Measurements from ENCODE around the gene PBX1. TPM values are rescaled to one million over a fixed set of nuclear protein-coding genes. Genes with fewer than 3 reads are reported as not detected.

The PBX1 gene
- polyA plus RNA-seq, 3 donors: 0.07 TPM; not detected in 2

GRCh38 chr1:164843743-164844500, 284.9 kb downstream of the PBX1 start:
- Mint-ChIP-seq H3K27me3 (ENCODE audit: low read depth in 3 of 3) (peaks cover 0 to 3% (median 0%) of the 10 kb centered on the region in 3 donors), H3K27ac (no peak overlapping the region), H3K9me3 (peaks cover 0 to 5% (median 3%) of the 10 kb centered on the region in 7 donors), H3K4me1 (no peaks in the 10 kb centered on the region), H3K36me3 (no peaks in the 10 kb centered on the region), H3K4me3 (no peak overlapping the region)
- DNase-seq: no peak
- no peak overlapping the region for H3K4me2 ChIP-seq (replicated peaks; ENCODE audit: extremely low read depth, low read length, poor library complexity, severe bottlenecking)
- WGBS (ENCODE audit: insufficient coverage): 100% methylated on average over 1 of the region's 3 CpGs
- no peak for TF ChIP-seq CTCF (IDR thresholded peaks at IDR 0.05)
- no peaks in the 10 kb centered on the region for H3K36me3 ChIP-seq (replicated peaks in 1 of 2; ENCODE audit: control insufficient read depth in 1 of 2, insufficient read depth in 2 of 2, low read length in 2 of 2)
- H3K4me1 ChIP-seq (ENCODE audit: control insufficient read depth in 1 of 2, insufficient read depth in 2 of 2, low read length in 2 of 2): no peaks in the 10 kb centered on the region
- H3K9me3 ChIP-seq (replicated peaks in 1 of 2; ENCODE audit: control insufficient read depth in 1 of 2, insufficient read depth in 1 of 2, low read length in 2 of 2): no peaks in the 10 kb centered on the region
- H3K4me3 ChIP-seq (replicated peaks in 1 of 3; ENCODE audit: low read depth in 2 of 3, low read length in 3 of 3): no peak overlapping the region
- no peaks in the 10 kb centered on the region for H4K20me1 ChIP-seq (ENCODE audit: insufficient read depth, low read length)
- no peak overlapping the region for H3K27ac ChIP-seq (ENCODE audit: low read depth in 1 of 2, low read length in 2 of 2)
- no peak overlapping the region for H2AFZ ChIP-seq (ENCODE audit: insufficient read depth, low read depth, low read length, poor library complexity, severe bottlenecking)
- no peak overlapping the region for H3K9ac ChIP-seq (ENCODE audit: insufficient read depth, low read length, poor library complexity, severe bottlenecking)
- intact Hi-C loops (cut with micrococcal nuclease): no loop called here
- no peaks in the 10 kb centered on the region for H3K27me3 ChIP-seq (ENCODE audit: control insufficient read depth in 2 of 2, insufficient read depth in 2 of 2, low read length in 2 of 2)
- H3K79me2 ChIP-seq (ENCODE audit: insufficient read depth, low read length): no peaks in the 10 kb centered on the region

GRCh38 chr1:164846731-164847691, 288.0 kb downstream of the PBX1 start:
- no peak for DNase-seq
- H3K27ac ChIP-seq (ENCODE audit: low read depth in 1 of 2, low read length in 2 of 2): no peak overlapping the region
- no peaks in the 10 kb centered on the region for H3K36me3 ChIP-seq (replicated peaks in 1 of 2; ENCODE audit: control insufficient read depth in 1 of 2, insufficient read depth in 2 of 2, low read length in 2 of 2)
- peaks cover 0 to 1% (median 0%) of the 10 kb centered on the region in 3 donors for H3K27me3 Mint-ChIP-seq (ENCODE audit: low read depth in 3 of 3)
- no peak overlapping the region for H2AFZ ChIP-seq (ENCODE audit: insufficient read depth, low read depth, low read length, poor library complexity, severe bottlenecking)
- H3K27ac Mint-ChIP-seq: no peak overlapping the region
- WGBS (ENCODE audit: insufficient coverage): 96% methylated on average over 3 of the region's 13 CpGs
- H3K4me3 ChIP-seq (replicated peaks in 1 of 3; ENCODE audit: low read depth in 2 of 3, low read length in 3 of 3): no peak overlapping the region
- H3K27me3 ChIP-seq (ENCODE audit: control insufficient read depth in 2 of 2, insufficient read depth in 2 of 2, low read length in 2 of 2): no peaks in the 10 kb centered on the region
- H3K4me2 ChIP-seq (replicated peaks; ENCODE audit: extremely low read depth, low read length, poor library complexity, severe bottlenecking): no peak overlapping the region
- H3K9ac ChIP-seq (ENCODE audit: insufficient read depth, low read length, poor library complexity, severe bottlenecking): no peak overlapping the region
- H3K79me2 ChIP-seq (ENCODE audit: insufficient read depth, low read length): no peaks in the 10 kb centered on the region
- H3K4me3 Mint-ChIP-seq: no peak overlapping the region
- peaks cover 0 to 7% (median 0%) of the 10 kb centered on the region in 7 donors for H3K9me3 Mint-ChIP-seq
- no peaks in the 10 kb centered on the region for H4K20me1 ChIP-seq (ENCODE audit: insufficient read depth, low read length)
- H3K4me1 ChIP-seq (ENCODE audit: control insufficient read depth in 1 of 2, insufficient read depth in 2 of 2, low read length in 2 of 2): no peaks in the 10 kb centered on the region
- intact Hi-C loops (cut with micrococcal nuclease): no loop called here
- H3K4me1 Mint-ChIP-seq: no peaks in the 10 kb centered on the region
- no peak for TF ChIP-seq CTCF (IDR thresholded peaks at IDR 0.05)
- no peaks in the 10 kb centered on the region for H3K36me3 Mint-ChIP-seq
- no peaks in the 10 kb centered on the region for H3K9me3 ChIP-seq (replicated peaks in 1 of 2; ENCODE audit: control insufficient read depth in 1 of 2, insufficient read depth in 1 of 2, low read length in 2 of 2)

Measured in CD14-positive monocyte (primary cell).